HEK293 (cell line): ENCODE measurements around the gene LIN37.

ENCODE experiments used
- BCL11B ChIP-seq: fragments of 450-650 bp; formaldehyde crosslinking; IDR thresholded peaks from 2 replicates; pipeline ENCODE4 v1.5.1; 2016; ENCODE audit warnings: low read depth, missing biosample characterization, missing genetic modification characterization
- GFI1B ChIP-seq: fragments of 450-650 bp; formaldehyde crosslinking; IDR thresholded peaks from 2 replicates; pipeline ENCODE4 v1.5.1; 2016; ENCODE audit warnings: missing biosample characterization, missing genetic modification characterization
- GLI2 ChIP-seq: fragments of 450-650 bp; formaldehyde crosslinking; IDR thresholded peaks from 2 replicates; pipeline ENCODE4; 2017; ENCODE audit warnings: missing biosample characterization, missing genetic modification characterization, low read depth, borderline replicate concordance
- KLF7 ChIP-seq: fragments of 450-650 bp; formaldehyde crosslinking; IDR thresholded peaks from 2 replicates; pipeline ENCODE4 v1.5.1; 2016; ENCODE audit warnings: missing biosample characterization, missing genetic modification characterization, borderline replicate concordance
- MEIS1 ChIP-seq: sonication (generic); formaldehyde crosslinking; IDR thresholded peaks from 2 replicates; pipeline ENCODE4 v1.8.1; 2022; ENCODE audit warnings: missing genetic modification reagents, mild to moderate bottlenecking, borderline replicate concordance
- OVOL3 ChIP-seq: fragments of 450-650 bp; formaldehyde crosslinking; IDR thresholded peaks from 2 replicates; pipeline ENCODE4 v1.5.1; 2016; ENCODE audit warnings: missing biosample characterization, missing genetic modification characterization
- SCRT2 ChIP-seq: fragments of 450-650 bp; formaldehyde crosslinking; IDR thresholded peaks from 2 replicates; pipeline ENCODE4 v1.5.1; 2016; ENCODE audit warnings: missing biosample characterization, missing genetic modification characterization
- SP3 ChIP-seq: fragments of 450-650 bp; formaldehyde crosslinking; IDR thresholded peaks from 2 replicates; pipeline ENCODE4 v1.5.1; 2016; ENCODE audit warnings: missing biosample characterization, missing genetic modification characterization
- ZBTB17 ChIP-seq: fragments of 450-650 bp; formaldehyde crosslinking; IDR thresholded peaks from 2 replicates; pipeline ENCODE4 v1.5.1; 2016; ENCODE audit warnings: missing biosample characterization, missing genetic modification characterization
- ZFP37 ChIP-seq: fragments of 450-650 bp; formaldehyde crosslinking; IDR thresholded peaks from 2 replicates; pipeline ENCODE4 v1.5.1; 2016; ENCODE audit warnings: missing biosample characterization, missing genetic modification characterization
- ZNF10 ChIP-seq: fragments of 450-650 bp; formaldehyde crosslinking; IDR thresholded peaks from 2 replicates; pipeline ENCODE4 v1.5.1; 2017; ENCODE audit warnings: missing biosample characterization, missing genetic modification characterization
- ZNF146 ChIP-seq: fragments of 450-650 bp; formaldehyde crosslinking; IDR thresholded peaks from 2 replicates; pipeline ENCODE4 v1.5.1; 2016; ENCODE audit warnings: missing biosample characterization, missing genetic modification characterization
- ZNF169 ChIP-seq: fragments of 450-650 bp; formaldehyde crosslinking; IDR thresholded peaks from 2 replicates; pipeline ENCODE4 v1.5.1; 2016; ENCODE audit warnings: missing biosample characterization, missing genetic modification characterization
- ZNF175 ChIP-seq: fragments of 450-650 bp; formaldehyde crosslinking; IDR thresholded peaks from 2 replicates; pipeline ENCODE4 v1.5.1; 2016; ENCODE audit warnings: missing biosample characterization, missing genetic modification characterization
- ZNF529 ChIP-seq: fragments of 450-650 bp; formaldehyde crosslinking; IDR thresholded peaks from 2 replicates; pipeline ENCODE4 v1.5.1; 2017; ENCODE audit warnings: missing genetic modification characterization, missing biosample characterization; ENCODE audit not compliant: insufficient replicate concordance
- ZNF548 ChIP-seq: fragments of 450-650 bp; formaldehyde crosslinking; IDR thresholded peaks from 2 replicates; pipeline ENCODE4 v1.5.1; 2016; ENCODE audit warnings: missing biosample characterization, missing genetic modification characterization
- ZXDB ChIP-seq: fragments of 450-650 bp; formaldehyde crosslinking; IDR thresholded peaks from 2 replicates; pipeline ENCODE4 v1.5.1; 2016; ENCODE audit warnings: missing biosample characterization, missing genetic modification characterization
- TF ChIP-seq, protein P1 (sequence below): fragments of 450-650 bp; formaldehyde crosslinking; IDR thresholded peaks from 2 replicates; pipeline ENCODE4 v1.5.1; 2016; ENCODE audit warnings: missing biosample characterization, missing genetic modification characterization
- TF ChIP-seq, protein P2 (sequence below): fragments of 450-650 bp; formaldehyde crosslinking; IDR thresholded peaks from 2 replicates; pipeline ENCODE4 v1.5.1; 2017; ENCODE audit warnings: missing biosample characterization, missing genetic modification characterization
- TF ChIP-seq, protein P3 (sequence below): fragments of 450-650 bp; formaldehyde crosslinking; optimal IDR thresholded peaks from 2 replicates; pipeline ENCODE3; 2016; ENCODE audit warnings: missing biosample characterization, mild to moderate bottlenecking, missing genetic modification characterization
- TF ChIP-seq, protein P4 (sequence below): fragments of 450-650 bp; formaldehyde crosslinking; IDR thresholded peaks from 2 replicates; pipeline ENCODE4 v1.5.1; 2016; ENCODE audit warnings: missing biosample characterization, missing genetic modification characterization
- TF ChIP-seq, protein P5 (sequence below): fragments of 450-650 bp; formaldehyde crosslinking; IDR thresholded peaks from 2 replicates; pipeline ENCODE4 v1.5.1; 2016; ENCODE audit warnings: missing biosample characterization, missing genetic modification characterization
- TF ChIP-seq, protein P6 (sequence below): fragments of 450-650 bp; formaldehyde crosslinking; IDR thresholded peaks from 2 replicates; pipeline ENCODE4 v1.5.1; 2017; ENCODE audit warnings: missing biosample characterization, missing genetic modification characterization
- TF ChIP-seq, protein P7 (sequence below): fragments of 450-650 bp; formaldehyde crosslinking; IDR thresholded peaks from 2 replicates; pipeline ENCODE4 v1.5.1; 2016; ENCODE audit warnings: missing biosample characterization, missing genetic modification characterization, borderline replicate concordance
- TF ChIP-seq, protein P8 (sequence below): fragments of 450-650 bp; formaldehyde crosslinking; IDR thresholded peaks from 2 replicates; pipeline ENCODE4 v1.5.1; 2016; ENCODE audit warnings: missing biosample characterization, missing genetic modification characterization

The LIN37 gene

DNA sequence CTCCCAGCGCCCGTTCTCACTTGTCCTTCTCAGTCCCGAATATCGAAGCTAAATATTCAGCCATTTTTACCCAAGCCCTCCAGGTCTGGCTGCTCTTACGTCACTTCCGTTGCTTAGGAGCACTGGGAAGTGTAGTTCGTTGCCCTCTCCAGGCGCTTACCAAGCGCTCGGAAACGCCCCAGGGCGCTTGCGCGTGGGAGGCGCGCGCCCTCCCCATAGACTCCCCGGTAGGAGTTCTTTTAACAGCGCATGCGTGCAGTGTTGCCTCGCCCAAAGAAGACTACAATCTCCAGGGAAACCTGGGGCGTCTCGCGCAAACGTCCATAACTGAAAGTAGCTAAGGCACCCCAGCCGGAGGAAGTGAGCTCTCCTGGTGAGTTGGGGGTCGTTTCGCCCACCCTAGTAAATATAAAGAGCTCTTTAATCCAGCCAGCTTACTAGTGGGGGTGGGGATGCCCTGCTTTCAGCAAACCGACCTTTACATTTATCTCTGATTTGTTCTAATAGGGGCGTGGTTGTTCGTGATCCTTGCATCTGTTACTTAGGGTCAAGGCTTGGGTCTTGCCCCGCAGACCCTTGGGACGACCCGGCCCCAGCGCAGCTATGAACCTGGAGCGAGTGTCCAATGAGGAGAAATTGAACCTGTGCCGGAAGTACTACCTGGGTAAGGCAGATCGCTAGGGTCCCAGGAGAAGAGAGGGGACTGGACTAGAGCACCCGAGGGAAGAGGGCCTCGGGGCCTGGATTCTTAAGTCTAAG is 2.9 kb upstream of the LIN37 start, which contains the start of the genes PSENEN and U2AF1L4 (continued):
- TF ChIP-seq ZBTB17 = peak; percentile 89; the same call in 1 of the 2 replicates
- no peak for TF ChIP-seq ZNF529 (tag by site-specific recombination)
- TF ChIP-seq, protein P1, sequence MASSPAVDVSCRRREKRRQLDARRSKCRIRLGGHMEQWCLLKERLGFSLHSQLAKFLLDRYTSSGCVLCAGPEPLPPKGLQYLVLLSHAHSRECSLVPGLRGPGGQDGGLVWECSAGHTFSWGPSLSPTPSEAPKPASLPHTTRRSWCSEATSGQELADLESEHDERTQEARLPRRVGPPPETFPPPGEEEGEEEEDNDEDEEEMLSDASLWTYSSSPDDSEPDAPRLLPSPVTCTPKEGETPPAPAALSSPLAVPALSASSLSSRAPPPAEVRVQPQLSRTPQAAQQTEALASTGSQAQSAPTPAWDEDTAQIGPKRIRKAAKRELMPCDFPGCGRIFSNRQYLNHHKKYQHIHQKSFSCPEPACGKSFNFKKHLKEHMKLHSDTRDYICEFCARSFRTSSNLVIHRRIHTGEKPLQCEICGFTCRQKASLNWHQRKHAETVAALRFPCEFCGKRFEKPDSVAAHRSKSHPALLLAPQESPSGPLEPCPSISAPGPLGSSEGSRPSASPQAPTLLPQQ (tag by site-specific recombination) = 0 out of 2 replicates have a peak, but pooled peaks have one; percentile 8
- TF ChIP-seq, protein P2, sequence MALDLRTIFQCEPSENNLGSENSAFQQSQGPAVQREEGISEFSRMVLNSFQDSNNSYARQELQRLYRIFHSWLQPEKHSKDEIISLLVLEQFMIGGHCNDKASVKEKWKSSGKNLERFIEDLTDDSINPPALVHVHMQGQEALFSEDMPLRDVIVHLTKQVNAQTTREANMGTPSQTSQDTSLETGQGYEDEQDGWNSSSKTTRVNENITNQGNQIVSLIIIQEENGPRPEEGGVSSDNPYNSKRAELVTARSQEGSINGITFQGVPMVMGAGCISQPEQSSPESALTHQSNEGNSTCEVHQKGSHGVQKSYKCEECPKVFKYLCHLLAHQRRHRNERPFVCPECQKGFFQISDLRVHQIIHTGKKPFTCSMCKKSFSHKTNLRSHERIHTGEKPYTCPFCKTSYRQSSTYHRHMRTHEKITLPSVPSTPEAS (tag by site-specific recombination) = no peak
- TF ChIP-seq, protein P3, sequence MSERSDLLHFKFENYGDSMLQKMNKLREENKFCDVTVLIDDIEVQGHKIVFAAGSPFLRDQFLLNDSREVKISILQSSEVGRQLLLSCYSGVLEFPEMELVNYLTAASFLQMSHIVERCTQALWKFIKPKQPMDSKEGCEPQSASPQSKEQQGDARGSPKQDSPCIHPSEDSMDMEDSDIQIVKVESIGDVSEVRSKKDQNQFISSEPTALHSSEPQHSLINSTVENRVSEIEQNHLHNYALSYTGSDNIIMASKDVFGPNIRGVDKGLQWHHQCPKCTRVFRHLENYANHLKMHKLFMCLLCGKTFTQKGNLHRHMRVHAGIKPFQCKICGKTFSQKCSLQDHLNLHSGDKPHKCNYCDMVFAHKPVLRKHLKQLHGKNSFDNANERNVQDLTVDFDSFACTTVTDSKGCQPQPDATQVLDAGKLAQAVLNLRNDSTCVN (tag by site-specific recombination) = peak; percentile 89
- TF ChIP-seq, protein P4, sequence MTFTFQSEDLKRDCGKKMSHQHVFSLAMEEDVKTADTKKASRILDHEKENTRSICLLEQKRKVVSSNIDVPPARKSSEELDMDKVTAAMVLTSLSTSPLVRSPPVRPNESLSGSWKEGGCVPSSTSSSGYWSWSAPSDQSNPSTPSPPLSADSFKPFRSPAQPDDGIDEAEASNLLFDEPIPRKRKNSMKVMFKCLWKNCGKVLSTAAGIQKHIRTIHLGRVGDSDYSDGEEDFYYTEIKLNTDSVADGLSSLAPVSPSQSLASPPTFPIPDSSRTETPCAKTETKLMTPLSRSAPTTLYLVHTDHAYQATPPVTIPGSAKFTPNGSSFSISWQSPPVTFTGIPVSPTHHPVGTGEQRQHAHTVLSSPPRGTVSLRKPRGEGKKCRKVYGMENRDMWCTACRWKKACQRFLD (tag by site-specific recombination) = no peak
- no peak for TF ChIP-seq ZNF175 (tag by site-specific recombination)
- no peak for TF ChIP-seq SCRT2 (tag by site-specific recombination)
- no peak for TF ChIP-seq SP3
- no peak for TF ChIP-seq ZNF169
- TF ChIP-seq ZNF10 (tag by site-specific recombination) = no peak
- peak; percentile 28; the same call in 1 of the 2 replicates for TF ChIP-seq KLF7
- no peak for TF ChIP-seq ZFP37 (tag by site-specific recombination)
- no peak for TF ChIP-seq OVOL3 (tag by site-specific recombination)
- TF ChIP-seq GLI2 (tag by site-specific recombination) = no peak
- peak; percentile 65 for TF ChIP-seq ZXDB
- no peak for TF ChIP-seq ZNF146 (tag by site-specific recombination)
- TF ChIP-seq, protein P5, sequence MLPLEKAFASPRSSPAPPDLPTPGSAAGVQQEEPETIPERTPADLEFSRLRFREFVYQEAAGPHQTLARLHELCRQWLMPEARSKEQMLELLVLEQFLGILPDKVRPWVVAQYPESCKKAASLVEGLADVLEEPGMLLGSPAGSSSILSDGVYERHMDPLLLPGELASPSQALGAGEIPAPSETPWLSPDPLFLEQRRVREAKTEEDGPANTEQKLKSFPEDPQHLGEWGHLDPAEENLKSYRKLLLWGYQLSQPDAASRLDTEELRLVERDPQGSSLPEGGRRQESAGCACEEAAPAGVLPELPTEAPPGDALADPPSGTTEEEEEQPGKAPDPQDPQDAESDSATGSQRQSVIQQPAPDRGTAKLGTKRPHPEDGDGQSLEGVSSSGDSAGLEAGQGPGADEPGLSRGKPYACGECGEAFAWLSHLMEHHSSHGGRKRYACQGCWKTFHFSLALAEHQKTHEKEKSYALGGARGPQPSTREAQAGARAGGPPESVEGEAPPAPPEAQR (tag by site-specific recombination) = no peak
- no peak for TF ChIP-seq GFI1B (tag by site-specific recombination)
- no peak for TF ChIP-seq ZNF548 (tag by site-specific recombination)
- no peak for TF ChIP-seq MEIS1 (CRISPR knock-in tag)
- TF ChIP-seq, protein P6, sequence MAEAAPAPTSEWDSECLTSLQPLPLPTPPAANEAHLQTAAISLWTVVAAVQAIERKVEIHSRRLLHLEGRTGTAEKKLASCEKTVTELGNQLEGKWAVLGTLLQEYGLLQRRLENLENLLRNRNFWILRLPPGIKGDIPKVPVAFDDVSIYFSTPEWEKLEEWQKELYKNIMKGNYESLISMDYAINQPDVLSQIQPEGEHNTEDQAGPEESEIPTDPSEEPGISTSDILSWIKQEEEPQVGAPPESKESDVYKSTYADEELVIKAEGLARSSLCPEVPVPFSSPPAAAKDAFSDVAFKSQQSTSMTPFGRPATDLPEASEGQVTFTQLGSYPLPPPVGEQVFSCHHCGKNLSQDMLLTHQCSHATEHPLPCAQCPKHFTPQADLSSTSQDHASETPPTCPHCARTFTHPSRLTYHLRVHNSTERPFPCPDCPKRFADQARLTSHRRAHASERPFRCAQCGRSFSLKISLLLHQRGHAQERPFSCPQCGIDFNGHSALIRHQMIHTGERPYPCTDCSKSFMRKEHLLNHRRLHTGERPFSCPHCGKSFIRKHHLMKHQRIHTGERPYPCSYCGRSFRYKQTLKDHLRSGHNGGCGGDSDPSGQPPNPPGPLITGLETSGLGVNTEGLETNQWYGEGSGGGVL (tag by site-specific recombination) = no peak
- TF ChIP-seq, protein P7, sequence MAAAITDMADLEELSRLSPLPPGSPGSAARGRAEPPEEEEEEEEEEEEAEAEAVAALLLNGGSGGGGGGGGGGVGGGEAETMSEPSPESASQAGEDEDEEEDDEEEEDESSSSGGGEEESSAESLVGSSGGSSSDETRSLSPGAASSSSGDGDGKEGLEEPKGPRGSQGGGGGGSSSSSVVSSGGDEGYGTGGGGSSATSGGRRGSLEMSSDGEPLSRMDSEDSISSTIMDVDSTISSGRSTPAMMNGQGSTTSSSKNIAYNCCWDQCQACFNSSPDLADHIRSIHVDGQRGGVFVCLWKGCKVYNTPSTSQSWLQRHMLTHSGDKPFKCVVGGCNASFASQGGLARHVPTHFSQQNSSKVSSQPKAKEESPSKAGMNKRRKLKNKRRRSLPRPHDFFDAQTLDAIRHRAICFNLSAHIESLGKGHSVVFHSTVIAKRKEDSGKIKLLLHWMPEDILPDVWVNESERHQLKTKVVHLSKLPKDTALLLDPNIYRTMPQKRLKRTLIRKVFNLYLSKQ (tag by site-specific recombination) = no peak
- TF ChIP-seq BCL11B = no peak
- TF ChIP-seq, protein P8, sequence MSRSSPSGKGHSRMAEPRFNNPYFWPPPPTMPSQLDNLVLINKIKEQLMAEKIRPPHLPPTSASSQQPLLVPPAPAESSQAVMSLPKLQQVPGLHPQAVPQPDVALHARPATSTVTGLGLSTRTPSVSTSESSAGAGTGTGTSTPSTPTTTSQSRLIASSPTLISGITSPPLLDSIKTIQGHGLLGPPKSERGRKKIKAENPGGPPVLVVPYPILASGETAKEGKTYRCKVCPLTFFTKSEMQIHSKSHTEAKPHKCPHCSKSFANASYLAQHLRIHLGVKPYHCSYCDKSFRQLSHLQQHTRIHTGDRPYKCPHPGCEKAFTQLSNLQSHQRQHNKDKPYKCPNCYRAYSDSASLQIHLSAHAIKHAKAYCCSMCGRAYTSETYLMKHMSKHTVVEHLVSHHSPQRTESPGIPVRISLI (tag by site-specific recombination) = no peak
